GM23338 (cell line): ENCODE measurements around the gene TCF20. TPM values are rescaled to one million over a fixed set of nuclear protein-coding genes. Genes with fewer than 3 reads are reported as not detected.

Experiments
- ATAC-seq: fragments of 200-7000 bp; cut with Tn5 transposase; 3 replicates; pipeline ENCODE4 v1.9.1; 2020
- DNase-seq: peaks from one replicate; pipeline ENCODE4 v3.0.0-alpha.2; 2015; ENCODE audit warnings: low spot score
- H2AFZ ChIP-seq: fragments of 200-600 bp; sonication (generic); 2 replicates; pipeline ENCODE4 v1.8.0; 2016; ENCODE audit warnings: antibody characterized with exemption, mild to moderate bottlenecking, moderate library complexity
- H3F3A ChIP-seq: fragments of 200-600 bp; sonication (generic); replicated peaks from 2 replicates; pipeline ENCODE4 v1.8.0; 2017; ENCODE audit warnings: antibody characterized with exemption, mixed run types, low read depth
- H3K27ac ChIP-seq: fragments of 200-600 bp; sonication (generic); 2 replicates; pipeline ENCODE4 v1.6.1; 2016; ENCODE audit warnings: low read depth
- H3K27me3 ChIP-seq: fragments of 200-600 bp; sonication (generic); 2 replicates; pipeline ENCODE4 v1.8.0; 2016; ENCODE audit warnings: mild to moderate bottlenecking, mixed run types, moderate library complexity; ENCODE audit not compliant: insufficient read depth
- H3K36me3 ChIP-seq: fragments of 200-600 bp; sonication (generic); 2 replicates; pipeline ENCODE4 v1.8.0; 2016; ENCODE audit warnings: mild to moderate bottlenecking; ENCODE audit not compliant: insufficient read depth
- H3K4me1 ChIP-seq: fragments of 200-600 bp; sonication (generic); 2 replicates; pipeline ENCODE4 v1.8.0; 2016; ENCODE audit warnings: mild to moderate bottlenecking, moderate library complexity; ENCODE audit not compliant: insufficient read depth
- H3K4me2 ChIP-seq: fragments of 200-600 bp; sonication (generic); 2 replicates; pipeline ENCODE4 v1.7.1; 2017; ENCODE audit warnings: mixed run types
- H3K4me3 ChIP-seq: fragments of 200-600 bp; sonication (generic); 2 replicates; pipeline ENCODE4 v1.6.1; 2016; ENCODE audit warnings: mixed run types
- H3K79me2 ChIP-seq: fragments of 200-600 bp; sonication (generic); replicated peaks from 2 replicates; pipeline ENCODE4 v1.8.0; 2017; ENCODE audit warnings: mild to moderate bottlenecking; ENCODE audit not compliant: insufficient read depth
- H3K9me2 ChIP-seq: fragments of 200-600 bp; sonication (generic); 2 replicates; pipeline ENCODE4 v1.8.0; 2017; ENCODE audit not compliant: insufficient read depth
- H4K20me1 ChIP-seq: fragments of 200-600 bp; sonication (generic); replicated peaks from 2 replicates; pipeline ENCODE4 v1.8.0; 2017; ENCODE audit warnings: mild to moderate bottlenecking; ENCODE audit not compliant: insufficient read depth
- H3K27ac Mint-ChIP-seq: 2 replicates; pipeline ENCODE4 v1.8.0; 2020; ENCODE audit warnings: inconsistent platforms, mild to moderate bottlenecking, moderate library complexity, mixed read lengths
- H3K27me3 Mint-ChIP-seq: 3 replicates; pipeline ENCODE4 v1.8.0; 2022; ENCODE audit warnings: low read depth, mild to moderate bottlenecking, moderate library complexity, mixed read lengths, inconsistent platforms; ENCODE audit not compliant: insufficient read depth, poor library complexity
- H3K36me3 Mint-ChIP-seq: 3 replicates; pipeline ENCODE4 v1.8.0; 2021; ENCODE audit warnings: low read depth, mild to moderate bottlenecking, inconsistent platforms, moderate library complexity, mixed read lengths
- H3K4me1 Mint-ChIP-seq: 3 replicates; pipeline ENCODE4 v1.8.0; 2020; ENCODE audit warnings: mild to moderate bottlenecking, inconsistent platforms, mixed read lengths
- H3K4me3 Mint-ChIP-seq: 3 replicates; pipeline ENCODE4 v1.8.0; 2021; ENCODE audit warnings: moderate library complexity, mild to moderate bottlenecking, inconsistent platforms, mixed read lengths
- H3K9me3 Mint-ChIP-seq: 3 replicates; pipeline ENCODE4 v1.8.0; 2020; ENCODE audit warnings: moderate library complexity, mild to moderate bottlenecking, inconsistent platforms, mixed read lengths
- CREB1 ChIP-seq: fragments of 250-450 bp; sonication (Bioruptor Pico); IDR thresholded peaks from 2 replicates; pipeline ENCODE4 v1.5.0; 2020; ENCODE audit warnings: low read depth, mild to moderate bottlenecking, moderate library complexity
- EZH2 ChIP-seq: fragments of 200-600 bp; sonication (generic); IDR thresholded peaks from one replicate; pipeline ENCODE4 v1.8.0; 2017; ENCODE audit warnings: antibody characterized with exemption, mild to moderate bottlenecking, low read depth; ENCODE audit not compliant: unreplicated experiment
- EZH2phosphoT487 ChIP-seq: fragments of 200-600 bp; sonication (generic); IDR thresholded peaks from one replicate; pipeline ENCODE4 v1.8.1; 2018; ENCODE audit warnings: antibody characterized with exemption; ENCODE audit not compliant: unreplicated experiment
- JUNB ChIP-seq: IDR thresholded peaks from one replicate; pipeline ENCODE4 v1.6.1; 2016; ENCODE audit warnings: antibody characterized with exemption; ENCODE audit not compliant: unreplicated experiment
- NANOG ChIP-seq: IDR thresholded peaks from 2 replicates; pipeline ENCODE4 v1.6.1; 2016; ENCODE audit warnings: antibody characterized with exemption, borderline replicate concordance
- POLR2AphosphoS5 ChIP-seq: IDR thresholded peaks from 2 replicates; pipeline ENCODE4 v1.6.1; 2016; ENCODE audit warnings: antibody characterized with exemption, low read depth
- STAT1 ChIP-seq: IDR thresholded peaks from one replicate; pipeline ENCODE4 v1.6.1; 2016; ENCODE audit warnings: antibody characterized with exemption; ENCODE audit not compliant: unreplicated experiment
- ZNF114 ChIP-seq: fragments of 250-450 bp; sonication (Bioruptor Pico); IDR thresholded peaks from 2 replicates; pipeline ENCODE4 v1.5.0; 2020; ENCODE audit warnings: mild to moderate bottlenecking, moderate library complexity
- ZNF331 ChIP-seq: fragments of 250-450 bp; sonication (Bioruptor Pico); IDR thresholded peaks from 2 replicates; pipeline ENCODE4 v1.5.0; 2020; ENCODE audit warnings: low read depth, mild to moderate bottlenecking, moderate library complexity
- polyA plus RNA-seq: library from polyadenylated mRNA; unstranded; fragments of >200 nt; fragmentation: Nextera tagmentation; extraction: Ambion mirVana; gene quantifications from 2 replicates; pipeline ENCODE4 v1.2.1, GENCODE V29; 2016
- total RNA-seq: library from RNA; depleted of rRNA; stranded (reverse); fragments of >200 nt; shearing (Covaris generic); gene quantifications from 2 replicates; pipeline ENCODE4 v1.2.3, GENCODE V29; 2014
- TF ChIP-seq, protein P1 (sequence below), 2 experiments: fragments of 200-600 bp in 1 of 2; sonication (generic) in 1 of 2; conservative IDR thresholded peaks; 2 replicates each; pipeline versions ENCODE4 v1.5.1 to v1.6.1; 2016 to 2017; ENCODE audit warnings: antibody characterized with exemption in 2 of 2, low read depth in 2 of 2, mild to moderate bottlenecking in 2 of 2, moderate library complexity in 1 of 2
- TF ChIP-seq, protein P2 (sequence below): fragments of 250-450 bp; sonication (Bioruptor Pico); IDR thresholded peaks from 2 replicates; pipeline ENCODE4 v1.5.0; 2020; ENCODE audit warnings: mild to moderate bottlenecking, moderate library complexity
- TF ChIP-seq, protein P3 (sequence below): IDR thresholded peaks from 2 replicates; pipeline ENCODE4 v1.6.1; 2016; ENCODE audit warnings: antibody characterized with exemption
- TF ChIP-seq, protein P4 (sequence below): IDR thresholded peaks from one replicate; pipeline ENCODE4 v1.6.1; 2018; ENCODE audit warnings: antibody characterized with exemption; ENCODE audit not compliant: unreplicated experiment

TCF20 gene
- total and polyA plus RNA-seq, 2 experiments from 2014 or later: 6.4 to 68.7 TPM

DNA sequence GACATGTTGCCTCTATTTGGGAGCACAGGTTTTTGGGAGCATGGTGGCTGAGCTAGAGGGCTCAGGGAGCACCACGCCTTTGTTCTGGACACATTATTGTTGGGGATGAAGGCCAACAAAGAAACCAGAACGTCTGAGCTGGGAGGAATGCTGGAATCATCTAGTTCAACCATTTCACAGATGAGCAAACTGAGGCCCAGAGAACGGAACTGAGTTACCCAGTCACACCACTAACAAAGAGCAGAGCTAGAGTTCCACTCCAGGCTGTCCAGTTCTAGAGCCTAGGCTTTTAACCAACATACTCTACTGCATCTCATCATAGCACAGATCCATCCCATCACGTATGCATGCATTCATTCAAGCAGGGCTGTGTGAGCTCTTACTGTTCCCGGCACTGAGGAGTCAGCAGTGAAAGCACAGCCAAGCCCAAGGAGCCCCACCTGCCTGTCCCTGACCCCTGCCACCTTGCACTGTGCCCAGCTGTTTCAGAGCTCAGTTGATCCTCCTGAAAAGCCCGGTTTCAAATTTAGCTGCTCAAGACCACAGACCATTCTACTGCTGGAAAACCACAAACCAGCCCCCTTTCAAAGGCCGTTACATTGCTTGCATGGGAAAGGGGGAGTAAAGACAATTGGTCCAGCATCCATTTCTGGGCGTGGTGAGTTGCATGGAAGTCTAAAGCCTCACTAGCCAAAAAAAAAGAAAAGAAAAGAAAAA, 16.9 kb upstream of the TCF20 start:
- Mint-ChIP-seq H3K27me3 (peaks cover 29% of the 10 kb centered on the region), H3K4me1 (peaks cover 24% of the 10 kb centered on the region), H3K36me3 (no peaks in the 10 kb centered on the region), H3K4me3 (no peak overlapping the region), H3K9me3 (no peaks in the 10 kb centered on the region; the same call in 2 of the 3 replicates), H3K27ac (no peak overlapping the region)
- TF ChIP-seq ZNF114 (CRISPR knock-in tag) (no peak), JUNB (no peak), EZH2 (no peak), EZH2phosphoT487 (no peak), NANOG (no peak), CREB1 (CRISPR knock-in tag) (no peak), STAT1 (no peak), POLR2AphosphoS5 (no peak), ZNF331 (no peak)
- TF ChIP-seq, protein P1, sequence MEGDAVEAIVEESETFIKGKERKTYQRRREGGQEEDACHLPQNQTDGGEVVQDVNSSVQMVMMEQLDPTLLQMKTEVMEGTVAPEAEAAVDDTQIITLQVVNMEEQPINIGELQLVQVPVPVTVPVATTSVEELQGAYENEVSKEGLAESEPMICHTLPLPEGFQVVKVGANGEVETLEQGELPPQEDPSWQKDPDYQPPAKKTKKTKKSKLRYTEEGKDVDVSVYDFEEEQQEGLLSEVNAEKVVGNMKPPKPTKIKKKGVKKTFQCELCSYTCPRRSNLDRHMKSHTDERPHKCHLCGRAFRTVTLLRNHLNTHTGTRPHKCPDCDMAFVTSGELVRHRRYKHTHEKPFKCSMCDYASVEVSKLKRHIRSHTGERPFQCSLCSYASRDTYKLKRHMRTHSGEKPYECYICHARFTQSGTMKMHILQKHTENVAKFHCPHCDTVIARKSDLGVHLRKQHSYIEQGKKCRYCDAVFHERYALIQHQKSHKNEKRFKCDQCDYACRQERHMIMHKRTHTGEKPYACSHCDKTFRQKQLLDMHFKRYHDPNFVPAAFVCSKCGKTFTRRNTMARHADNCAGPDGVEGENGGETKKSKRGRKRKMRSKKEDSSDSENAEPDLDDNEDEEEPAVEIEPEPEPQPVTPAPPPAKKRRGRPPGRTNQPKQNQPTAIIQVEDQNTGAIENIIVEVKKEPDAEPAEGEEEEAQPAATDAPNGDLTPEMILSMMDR (conservative IDR thresholded peaks at IDR 0.05; ENCODE audit: low read depth in 2 of 2): no peak
- TF ChIP-seq, protein P2, sequence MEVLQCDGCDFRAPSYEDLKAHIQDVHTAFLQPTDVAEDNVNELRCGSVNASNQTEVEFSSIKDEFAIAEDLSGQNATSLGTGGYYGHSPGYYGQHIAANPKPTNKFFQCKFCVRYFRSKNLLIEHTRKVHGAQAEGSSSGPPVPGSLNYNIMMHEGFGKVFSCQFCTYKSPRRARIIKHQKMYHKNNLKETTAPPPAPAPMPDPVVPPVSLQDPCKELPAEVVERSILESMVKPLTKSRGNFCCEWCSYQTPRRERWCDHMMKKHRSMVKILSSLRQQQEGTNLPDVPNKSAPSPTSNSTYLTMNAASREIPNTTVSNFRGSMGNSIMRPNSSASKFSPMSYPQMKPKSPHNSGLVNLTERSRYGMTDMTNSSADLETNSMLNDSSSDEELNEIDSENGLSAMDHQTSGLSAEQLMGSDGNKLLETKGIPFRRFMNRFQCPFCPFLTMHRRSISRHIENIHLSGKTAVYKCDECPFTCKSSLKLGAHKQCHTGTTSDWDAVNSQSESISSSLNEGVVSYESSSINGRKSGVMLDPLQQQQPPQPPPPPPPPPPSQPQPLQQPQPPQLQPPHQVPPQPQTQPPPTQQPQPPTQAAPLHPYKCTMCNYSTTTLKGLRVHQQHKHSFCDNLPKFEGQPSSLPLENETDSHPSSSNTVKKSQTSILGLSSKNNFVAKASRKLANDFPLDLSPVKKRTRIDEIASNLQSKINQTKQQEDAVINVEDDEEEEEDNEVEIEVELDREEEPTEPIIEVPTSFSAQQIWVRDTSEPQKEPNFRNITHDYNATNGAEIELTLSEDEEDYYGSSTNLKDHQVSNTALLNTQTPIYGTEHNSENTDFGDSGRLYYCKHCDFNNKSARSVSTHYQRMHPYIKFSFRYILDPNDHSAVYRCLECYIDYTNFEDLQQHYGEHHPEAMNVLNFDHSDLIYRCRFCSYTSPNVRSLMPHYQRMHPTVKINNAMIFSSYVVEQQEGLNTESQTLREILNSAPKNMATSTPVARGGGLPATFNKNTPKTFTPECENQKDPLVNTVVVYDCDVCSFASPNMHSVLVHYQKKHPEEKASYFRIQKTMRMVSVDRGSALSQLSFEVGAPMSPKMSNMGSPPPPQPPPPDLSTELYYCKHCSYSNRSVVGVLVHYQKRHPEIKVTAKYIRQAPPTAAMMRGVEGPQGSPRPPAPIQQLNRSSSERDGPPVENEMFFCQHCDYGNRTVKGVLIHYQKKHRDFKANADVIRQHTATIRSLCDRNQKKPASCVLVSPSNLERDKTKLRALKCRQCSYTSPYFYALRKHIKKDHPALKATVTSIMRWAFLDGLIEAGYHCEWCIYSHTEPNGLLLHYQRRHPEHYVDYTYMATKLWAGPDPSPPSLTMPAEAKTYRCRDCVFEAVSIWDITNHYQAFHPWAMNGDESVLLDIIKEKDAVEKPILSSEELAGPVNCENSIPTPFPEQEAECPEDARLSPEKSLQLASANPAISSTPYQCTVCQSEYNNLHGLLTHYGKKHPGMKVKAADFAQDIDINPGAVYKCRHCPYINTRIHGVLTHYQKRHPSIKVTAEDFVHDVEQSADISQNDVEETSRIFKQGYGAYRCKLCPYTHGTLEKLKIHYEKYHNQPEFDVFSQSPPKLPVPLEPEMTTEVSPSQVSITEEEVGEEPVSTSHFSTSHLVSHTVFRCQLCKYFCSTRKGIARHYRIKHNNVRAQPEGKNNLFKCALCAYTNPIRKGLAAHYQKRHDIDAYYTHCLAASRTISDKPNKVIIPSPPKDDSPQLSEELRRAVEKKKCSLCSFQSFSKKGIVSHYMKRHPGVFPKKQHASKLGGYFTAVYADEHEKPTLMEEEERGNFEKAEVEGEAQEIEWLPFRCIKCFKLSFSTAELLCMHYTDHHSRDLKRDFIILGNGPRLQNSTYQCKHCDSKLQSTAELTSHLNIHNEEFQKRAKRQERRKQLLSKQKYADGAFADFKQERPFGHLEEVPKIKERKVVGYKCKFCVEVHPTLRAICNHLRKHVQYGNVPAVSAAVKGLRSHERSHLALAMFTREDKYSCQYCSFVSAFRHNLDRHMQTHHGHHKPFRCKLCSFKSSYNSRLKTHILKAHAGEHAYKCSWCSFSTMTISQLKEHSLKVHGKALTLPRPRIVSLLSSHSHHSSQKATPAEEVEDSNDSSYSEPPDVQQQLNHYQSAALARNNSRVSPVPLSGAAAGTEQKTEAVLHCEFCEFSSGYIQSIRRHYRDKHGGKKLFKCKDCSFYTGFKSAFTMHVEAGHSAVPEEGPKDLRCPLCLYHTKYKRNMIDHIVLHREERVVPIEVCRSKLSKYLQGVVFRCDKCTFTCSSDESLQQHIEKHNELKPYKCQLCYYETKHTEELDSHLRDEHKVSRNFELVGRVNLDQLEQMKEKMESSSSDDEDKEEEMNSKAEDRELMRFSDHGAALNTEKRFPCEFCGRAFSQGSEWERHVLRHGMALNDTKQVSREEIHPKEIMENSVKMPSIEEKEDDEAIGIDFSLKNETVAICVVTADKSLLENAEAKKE: no peak
- TF ChIP-seq, protein P3, sequence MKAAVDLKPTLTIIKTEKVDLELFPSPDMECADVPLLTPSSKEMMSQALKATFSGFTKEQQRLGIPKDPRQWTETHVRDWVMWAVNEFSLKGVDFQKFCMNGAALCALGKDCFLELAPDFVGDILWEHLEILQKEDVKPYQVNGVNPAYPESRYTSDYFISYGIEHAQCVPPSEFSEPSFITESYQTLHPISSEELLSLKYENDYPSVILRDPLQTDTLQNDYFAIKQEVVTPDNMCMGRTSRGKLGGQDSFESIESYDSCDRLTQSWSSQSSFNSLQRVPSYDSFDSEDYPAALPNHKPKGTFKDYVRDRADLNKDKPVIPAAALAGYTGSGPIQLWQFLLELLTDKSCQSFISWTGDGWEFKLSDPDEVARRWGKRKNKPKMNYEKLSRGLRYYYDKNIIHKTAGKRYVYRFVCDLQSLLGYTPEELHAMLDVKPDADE: no peak
- TF ChIP-seq, protein P4, sequence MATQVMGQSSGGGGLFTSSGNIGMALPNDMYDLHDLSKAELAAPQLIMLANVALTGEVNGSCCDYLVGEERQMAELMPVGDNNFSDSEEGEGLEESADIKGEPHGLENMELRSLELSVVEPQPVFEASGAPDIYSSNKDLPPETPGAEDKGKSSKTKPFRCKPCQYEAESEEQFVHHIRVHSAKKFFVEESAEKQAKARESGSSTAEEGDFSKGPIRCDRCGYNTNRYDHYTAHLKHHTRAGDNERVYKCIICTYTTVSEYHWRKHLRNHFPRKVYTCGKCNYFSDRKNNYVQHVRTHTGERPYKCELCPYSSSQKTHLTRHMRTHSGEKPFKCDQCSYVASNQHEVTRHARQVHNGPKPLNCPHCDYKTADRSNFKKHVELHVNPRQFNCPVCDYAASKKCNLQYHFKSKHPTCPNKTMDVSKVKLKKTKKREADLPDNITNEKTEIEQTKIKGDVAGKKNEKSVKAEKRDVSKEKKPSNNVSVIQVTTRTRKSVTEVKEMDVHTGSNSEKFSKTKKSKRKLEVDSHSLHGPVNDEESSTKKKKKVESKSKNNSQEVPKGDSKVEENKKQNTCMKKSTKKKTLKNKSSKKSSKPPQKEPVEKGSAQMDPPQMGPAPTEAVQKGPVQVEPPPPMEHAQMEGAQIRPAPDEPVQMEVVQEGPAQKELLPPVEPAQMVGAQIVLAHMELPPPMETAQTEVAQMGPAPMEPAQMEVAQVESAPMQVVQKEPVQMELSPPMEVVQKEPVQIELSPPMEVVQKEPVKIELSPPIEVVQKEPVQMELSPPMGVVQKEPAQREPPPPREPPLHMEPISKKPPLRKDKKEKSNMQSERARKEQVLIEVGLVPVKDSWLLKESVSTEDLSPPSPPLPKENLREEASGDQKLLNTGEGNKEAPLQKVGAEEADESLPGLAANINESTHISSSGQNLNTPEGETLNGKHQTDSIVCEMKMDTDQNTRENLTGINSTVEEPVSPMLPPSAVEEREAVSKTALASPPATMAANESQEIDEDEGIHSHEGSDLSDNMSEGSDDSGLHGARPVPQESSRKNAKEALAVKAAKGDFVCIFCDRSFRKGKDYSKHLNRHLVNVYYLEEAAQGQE: no peak
- no peak overlapping the region for H3K4me2 ChIP-seq
- no peak overlapping the region for H3K27ac ChIP-seq
- H3F3A ChIP-seq: no peaks in the 10 kb centered on the region
- H3K4me1 ChIP-seq: peaks cover 14% of the 10 kb centered on the region
- no peaks in the 10 kb centered on the region for H3K36me3 ChIP-seq
- H3K4me3 ChIP-seq: no peak overlapping the region
- no peak overlapping the region for H2AFZ ChIP-seq
- ATAC-seq (no peak), DNase-seq (no peak)
- H3K9me2 ChIP-seq: no peaks in the 10 kb centered on the region
- peaks cover 9% of the 10 kb centered on the region for H4K20me1 ChIP-seq
- peaks cover 44% of the 10 kb centered on the region for H3K27me3 ChIP-seq
- no peaks in the 10 kb centered on the region for H3K79me2 ChIP-seq
